Spleen (tissue), 11 donors: Measurements from ENCODE around the gene RIOK3. TPM values are rescaled to one million over a fixed set of nuclear protein-coding genes. Genes with fewer than 3 reads are reported as not detected.
"Not testable (repeated sequence)": the region's sequence is repeated elsewhere in the genome, so short reads cannot be mapped to it uniquely, and the experiment has no call there.

Source experiments
- DNase-seq: peaks from one replicate; pipeline ENCODE4 v3.0.0-alpha.2; 2020
- H3K27ac ChIP-seq, 8 donors: fragments of 200-600 bp; sonication (generic) in 7 of 8; 1 replicate in 4 of 8; 2 replicates in 4 of 8; pipeline versions ENCODE4 v1.5.0 to v1.8.0; 2016 to 2021; ENCODE audit warnings: inconsistent platforms in 4 of 8, mild to moderate bottlenecking in 4 of 8, moderate library complexity in 1 of 8
- H3K27me3 ChIP-seq, 7 donors: fragments of 200-600 bp; sonication (generic) in 6 of 7; replicated peaks in 1 of 7; 1 replicate in 4 of 7; 2 replicates in 3 of 7; pipeline versions ENCODE4 v1.5.0 to v1.8.0; 2016 to 2021; ENCODE audit warnings: inconsistent platforms in 3 of 7, mild to moderate bottlenecking in 1 of 7
- H3K36me3 ChIP-seq, 6 donors: fragments of 200-600 bp; sonication (generic) in 5 of 6; 1 replicate in 4 of 6; 2 replicates in 2 of 6; pipeline versions ENCODE4 v1.5.0 to v1.8.0; 2016 to 2021; ENCODE audit warnings: inconsistent platforms in 2 of 6
- H3K4me1 ChIP-seq, 6 donors: fragments of 200-600 bp; sonication (generic) in 5 of 6; 1 replicate in 3 of 6; 2 replicates in 3 of 6; pipeline versions ENCODE4 v1.5.0 to v1.8.0; 2016 to 2021; ENCODE audit warnings: inconsistent platforms in 3 of 6
- H3K4me3 ChIP-seq, 8 donors: fragments of 200-600 bp; sonication (generic) in 7 of 8; 1 replicate in 4 of 8; 2 replicates in 4 of 8; pipeline versions ENCODE4 v1.5.0 to v1.8.0; 2016 to 2021; ENCODE audit warnings: inconsistent platforms in 4 of 8, mild to moderate bottlenecking in 4 of 8, moderate library complexity in 2 of 8
- H3K9me3 ChIP-seq, 8 donors: fragments of 200-600 bp; sonication (generic) in 7 of 8; 1 replicate in 4 of 8; 2 replicates in 4 of 8; pipeline versions ENCODE4 v1.5.0 to v1.8.0; 2016 to 2021; ENCODE audit warnings: inconsistent platforms in 4 of 8
- CTCF ChIP-seq, 11 experiments: fragments of 200-600 bp in 7 of 11; fragments of 450-650 bp in 4 of 11; sonication (generic) in 4 of 11; IDR thresholded peaks in 8 of 11; conservative IDR thresholded peaks in 3 of 11; 1 replicate in 7 of 11; 2 replicates in 4 of 11; pipeline versions ENCODE4 v1.4.0 to v1.8.0; 2016 to 2021; ENCODE audit warnings: antibody characterized with exemption in 11 of 11, inconsistent platforms in 4 of 11, mild to moderate bottlenecking in 1 of 11
- POLR2A ChIP-seq, 3 donors: fragments of 450-650 bp; IDR thresholded peaks; one replicate each; pipeline ENCODE4 v1.5.1; 2017; ENCODE audit warnings: antibody characterized with exemption in 3 of 3, mild to moderate bottlenecking in 1 of 3
- POLR2AphosphoS5 ChIP-seq, 3 donors: sonication (generic); formaldehyde crosslinking; IDR thresholded peaks; one replicate each; pipeline ENCODE4 v1.5.1; 2017; ENCODE audit warnings: antibody characterized with exemption in 3 of 3
- WGBS, 5 donors: extraction: QIAGEN DNeasy Blood & Tissue Kit in 3 of 5; methylation state at CpG; one replicate each; pipeline versions ENCODE4 v1.1.5 to v1.1.7; 2013 to 2018; 5-methylcytosine and 5-hydroxymethylcytosine counted together
- intact Hi-C: fragments of 100-400 bp; cut with DNase I; formaldehyde crosslinking; loops from one replicate; pipeline ENCODE4 v1.15.0; 2023; ENCODE audit warnings: low total_unique reads
- polyA plus RNA-seq, 3 donors: library from polyadenylated mRNA; stranded (reverse); fragments of 200-250 nt; gene quantifications; one replicate each; pipeline ENCODE4 v1.2.1, GENCODE V29; 2013
- total RNA-seq, 7 donors: library from RNA; depleted of rRNA in 3 of 7; stranded (reverse); fragments of >200 nt in 3 of 7; fragmentation: NEBNext Ultra II Directional in 4 of 7; extraction: Animal tissue kit (Norgen Biotek cat#: 25700) in 4 of 7; gene quantifications; one replicate each; pipeline versions ENCODE4 v1.1.0 to v1.2.1, GENCODE V29; 2016 to 2021
- donor health status: healthy with polysubstance abuse.
- donor health status: DM: no; HTN: no; CAD: no; lungs with moderate emphysema.
- donor health status: DM: no; HTN: no; CAD: no.
- donor health status: Bipolar disorder and iron deficiency.
- donor health status: healthy.
- donor health status: DM: no; HTN: no; CAD: no.
- donor health status: DM: yes; HTN: yes; CAD: no.

The RIOK3 gene
- total and polyA plus RNA-seq, 10 donors = 33.0 to 96.1 (median 68.5) TPM

- H3K27me3 ChIP-seq = no peaks in the 10 kb centered on the region
- intact Hi-C loops = no loop called here
- peaks cover 0 to 10% (median 0%) of the 10 kb centered on the region in 6 donors for H3K36me3 ChIP-seq
- no peak overlapping the region for H3K27ac ChIP-seq
- no peak for DNase-seq
- WGBS, 5 donors = 64 to 99% (median 96%) methylated on average over 3 of the region's 3 CpGs
- no peak overlapping the region for H3K4me3 ChIP-seq
- H3K9me3 ChIP-seq = peaks cover 0 to 3% (median 0%) of the 10 kb centered on the region in 8 donors
- H3K4me1 ChIP-seq = peaks cover 0 to 7% (median under 1%) of the 10 kb centered on the region in 6 donors
- TF ChIP-seq POLR2A (IDR thresholded peaks at IDR 0.05) = no peak
- no peak for TF ChIP-seq CTCF (IDR thresholded peaks at IDR 0.05 in 8 of 11, conservative IDR thresholded peaks at IDR 0.05 in 3 of 11)
- no peak for TF ChIP-seq POLR2AphosphoS5 (IDR thresholded peaks at IDR 0.05)
Observed at GRCh38 chr18:23428821-23429220, 24.3 kb upstream of the RIOK3 start.

DNA sequence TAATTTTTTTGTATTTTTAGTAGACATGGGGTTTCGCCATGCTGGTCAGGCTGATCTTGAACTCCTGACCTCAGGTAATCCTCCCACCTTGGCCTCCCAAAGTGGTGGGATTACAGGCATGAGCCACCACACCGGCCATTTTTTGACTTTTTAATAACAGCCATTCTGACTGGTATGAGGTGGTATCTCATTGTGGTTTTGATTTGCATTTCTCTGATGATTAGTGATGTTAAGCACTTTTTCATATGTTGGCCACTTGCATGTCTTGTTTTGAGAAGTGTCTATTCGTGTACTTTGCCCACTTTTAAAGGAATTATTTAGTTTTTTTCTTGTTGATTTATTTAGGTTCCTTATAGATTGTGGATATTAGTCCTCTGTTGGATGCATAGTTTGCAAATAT, 23.5 kb upstream of the RIOK3 start:
- H3K27me3 ChIP-seq, DNase-seq, H3K4me1 ChIP-seq, H3K36me3 ChIP-seq, H3K27ac ChIP-seq, intact Hi-C loops, H3K9me3 ChIP-seq, H3K4me3 ChIP-seq: not testable (repeated sequence)
- 41 to 61% (median 53%) methylated on average over 3 of the region's 3 CpGs for WGBS, 5 donors

- Histone ChIP-seq H3K9me3 (peaks cover 0 to 3% (median 0%) of the 10 kb centered on the region in 8 donors), H3K4me3 (no peak overlapping the region), H3K36me3 (peaks cover 0 to 10% (median 0%) of the 10 kb centered on the region in 6 donors), H3K27me3 (no peaks in the 10 kb centered on the region), H3K4me1 (peaks cover 4 to 30% (median 20%) of the 10 kb centered on the region in 6 donors), H3K27ac (no peak overlapping the region)
- TF ChIP-seq POLR2A (IDR thresholded peaks at IDR 0.05) (no peak), POLR2AphosphoS5 (IDR thresholded peaks at IDR 0.05) (peak in 1 of 3 donors; percentile 17)
- WGBS, 5 donors = 60 to 81% (median 69%) methylated on average over 2 of the region's 2 CpGs
- intact Hi-C loops = no loop called here
- no peak for DNase-seq
Observed at GRCh38 chr18:23433360-23433759, 19.7 kb upstream of the RIOK3 start.

DNA sequence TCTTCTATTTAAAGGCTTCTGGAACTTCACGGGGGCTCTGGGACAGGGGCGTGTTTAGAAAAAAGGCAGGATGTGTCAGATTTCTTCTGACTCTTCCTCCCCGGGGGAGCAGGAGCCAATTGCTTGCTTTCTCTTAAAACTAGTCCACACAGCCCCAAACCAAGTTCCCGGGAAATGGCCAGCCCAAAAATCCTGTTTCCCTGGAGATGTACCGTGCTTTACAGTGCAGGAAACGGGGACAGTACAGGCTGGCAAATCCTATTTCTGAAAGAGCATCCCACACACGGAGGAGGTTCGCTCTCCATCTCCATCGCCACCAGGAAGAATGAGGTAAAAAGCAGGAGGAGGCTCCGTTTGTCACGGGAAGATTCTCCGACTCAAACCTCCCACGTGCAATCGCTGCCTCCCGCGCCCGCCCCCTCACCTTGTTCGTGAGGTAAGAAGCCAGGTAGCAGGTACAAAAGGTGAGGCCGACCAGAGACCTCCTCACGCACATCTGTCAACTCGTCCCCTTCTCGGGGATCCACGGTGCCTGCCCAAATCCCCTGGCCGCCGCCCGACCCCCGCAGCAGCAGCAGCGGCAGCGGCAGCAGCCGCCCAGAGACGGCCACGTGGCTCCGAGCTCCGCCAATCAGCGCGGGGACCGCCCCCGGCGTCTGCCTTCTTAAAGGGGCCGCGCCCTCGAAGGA, 15.6 kb upstream of the RIOK3 start:
- H3K9me3 ChIP-seq = no peaks in the 10 kb centered on the region
- H3K27me3 ChIP-seq = no peaks in the 10 kb centered on the region
- peak overlapping the region; percentile 72 to 99 (median 94) for H3K4me3 ChIP-seq
- intact Hi-C loops = no loop called here
- no peaks in the 10 kb centered on the region for H3K36me3 ChIP-seq
- peaks cover 4 to 36% (median 23%) of the 10 kb centered on the region in 6 donors for H3K4me1 ChIP-seq
- TF ChIP-seq CTCF (IDR thresholded peaks at IDR 0.05 in 8 of 11, conservative IDR thresholded peaks at IDR 0.05 in 3 of 11) (peak in 1 of 11 experiments; percentile 11), POLR2A (IDR thresholded peaks at IDR 0.05) (no peak), POLR2AphosphoS5 (IDR thresholded peaks at IDR 0.05) (peak; percentile 74 to 85 (median 81))
- H3K27ac ChIP-seq = peak overlapping the region; percentile 17 to 80 (median 66)
- peak; percentile 98 for DNase-seq
- 0% methylated on average over 39 to 42 of the region's 42 CpGs for WGBS, 5 donors

DNA sequence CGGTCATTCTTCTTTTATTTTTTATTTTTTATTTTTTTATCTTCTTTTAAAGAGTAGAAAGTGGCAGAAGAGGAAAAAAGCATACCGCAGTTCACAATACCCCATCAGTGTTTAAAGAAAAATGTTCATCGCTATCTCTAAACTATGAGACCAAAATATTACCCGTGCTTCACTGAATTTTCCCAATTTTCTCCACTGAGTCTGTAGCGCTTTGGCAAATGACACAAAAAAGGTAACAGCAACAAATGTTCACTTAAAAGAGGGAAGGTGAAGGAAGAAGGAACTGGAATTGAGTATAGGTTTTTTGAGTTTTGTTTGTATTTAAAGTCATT, 15.1 kb upstream of the RIOK3 start:
- intact Hi-C loops = no loop called here
- TF ChIP-seq POLR2AphosphoS5 (IDR thresholded peaks at IDR 0.05) = no peak
- no peak for TF ChIP-seq POLR2A (IDR thresholded peaks at IDR 0.05)
- no peak for TF ChIP-seq CTCF (IDR thresholded peaks at IDR 0.05 in 8 of 11, conservative IDR thresholded peaks at IDR 0.05 in 3 of 11)
- DNase-seq = no peak
- H3K27me3 ChIP-seq = no peaks in the 10 kb centered on the region
- H3K9me3 ChIP-seq = no peaks in the 10 kb centered on the region
- peak overlapping the region; percentile 72 to 99 (median 94) for H3K4me3 ChIP-seq
- no peaks in the 10 kb centered on the region for H3K36me3 ChIP-seq
- WGBS, 5 donors = 30 to 42% (median 39%) methylated on average over 5 of the region's 5 CpGs
- peak overlapping the region; percentile 17 to 80 (median 66) for H3K27ac ChIP-seq
- peaks cover 4 to 36% (median 23%) of the 10 kb centered on the region in 6 donors for H3K4me1 ChIP-seq
